Measurements from ENCODE around the gene ITFG1.
"Not testable (repeated sequence)": the region's sequence is repeated elsewhere in the genome, so short reads cannot be mapped to it uniquely, and the experiment has no call there.

ITFG1 gene

DNA sequence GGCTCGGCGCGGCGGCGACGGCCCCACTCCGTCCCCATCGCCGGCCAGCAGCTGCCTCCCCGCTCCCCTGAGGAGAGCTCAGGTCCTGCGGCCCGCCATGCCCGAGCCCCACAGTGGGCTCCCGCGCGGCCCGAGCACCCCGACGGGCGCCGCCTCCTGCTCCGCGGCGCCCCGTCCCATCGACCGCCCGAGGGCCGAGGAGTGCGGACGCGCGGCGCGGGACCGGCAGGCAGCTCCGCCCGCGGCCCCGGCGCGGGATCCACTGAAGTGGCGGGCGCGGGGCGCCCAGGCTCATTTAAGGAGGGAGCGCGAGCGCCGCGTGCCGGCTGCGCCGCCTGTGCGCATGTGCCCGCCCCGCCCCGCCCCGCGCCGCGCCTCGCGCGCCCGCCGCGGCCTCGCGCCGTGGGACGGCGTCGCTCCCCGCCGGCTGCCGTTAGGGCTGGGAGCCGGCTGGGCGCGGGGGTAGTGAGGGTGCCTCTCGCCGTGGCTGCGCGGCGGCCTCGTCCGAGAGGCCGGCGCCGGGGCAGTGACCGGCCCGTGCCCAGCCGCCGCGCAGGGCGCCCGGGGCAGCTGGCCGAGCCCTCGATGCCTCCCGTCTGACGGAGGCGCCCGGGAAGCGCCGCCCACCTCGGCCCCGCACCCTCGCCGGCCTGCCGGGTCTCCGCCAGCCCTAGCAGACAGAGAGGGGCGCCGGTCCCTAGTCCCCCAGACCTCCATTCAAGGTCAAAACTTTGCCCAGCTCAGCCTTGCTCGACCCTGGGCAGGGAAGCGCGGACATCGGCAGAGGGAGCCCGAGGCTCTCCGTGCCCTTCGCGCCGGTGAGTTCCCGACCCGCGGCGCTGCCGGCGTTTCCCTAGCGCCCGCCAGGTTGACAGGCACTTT, 316.9 kb downstream of the ITFG1 start, which contains the start of gene NETO2:
Gene NETO2 (minus strand): TSS at position 269 of the 882 bp plus-strand sequence. CDS start 333 bp downstream, outside the sequence.
- DNase-seq: peak; percentile 77

DNA sequence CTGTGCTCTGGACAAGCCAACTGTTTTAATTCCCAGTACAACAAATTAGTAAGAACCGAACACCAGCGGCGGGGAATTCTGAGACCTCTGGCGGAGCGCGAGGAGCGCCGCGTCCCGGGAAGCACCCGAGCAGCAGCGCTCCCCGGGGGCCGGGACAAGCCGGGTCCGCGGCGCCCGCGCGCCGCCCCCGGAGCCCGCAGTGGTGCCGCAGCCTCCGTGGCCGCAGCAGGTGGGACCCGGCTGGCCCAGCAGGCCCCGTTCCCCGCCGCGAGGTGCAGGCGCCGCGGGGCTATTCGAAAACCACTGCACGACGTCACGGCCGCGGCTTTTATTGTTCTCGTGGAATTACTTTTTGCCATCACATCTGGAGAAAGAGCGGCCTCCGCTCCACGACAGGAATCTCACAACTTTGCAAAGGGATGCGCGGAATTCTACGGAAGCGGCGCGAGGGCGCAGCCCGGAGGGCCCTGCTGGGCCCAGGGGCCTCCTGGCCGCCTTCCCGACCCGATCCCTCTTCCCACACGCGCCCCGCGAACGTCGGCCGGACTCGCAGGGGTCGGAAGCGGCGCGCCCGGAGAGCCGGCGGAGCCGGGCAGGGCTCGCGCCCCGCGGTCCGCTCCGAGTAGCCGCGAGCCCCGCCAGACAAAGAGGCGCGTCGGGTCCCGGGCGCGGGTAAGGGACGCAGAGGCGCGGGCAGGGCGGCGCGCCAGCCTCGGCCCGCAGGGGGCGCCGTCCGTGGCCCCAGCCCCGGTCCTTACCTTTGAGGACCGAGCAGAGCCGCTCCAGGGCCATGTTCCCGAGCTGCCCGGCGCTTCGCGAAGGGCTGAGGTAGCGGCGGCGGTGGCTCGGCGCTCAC, 317.8 kb downstream of the ITFG1 start:
- peak; percentile 75 for DNase-seq

DNA sequence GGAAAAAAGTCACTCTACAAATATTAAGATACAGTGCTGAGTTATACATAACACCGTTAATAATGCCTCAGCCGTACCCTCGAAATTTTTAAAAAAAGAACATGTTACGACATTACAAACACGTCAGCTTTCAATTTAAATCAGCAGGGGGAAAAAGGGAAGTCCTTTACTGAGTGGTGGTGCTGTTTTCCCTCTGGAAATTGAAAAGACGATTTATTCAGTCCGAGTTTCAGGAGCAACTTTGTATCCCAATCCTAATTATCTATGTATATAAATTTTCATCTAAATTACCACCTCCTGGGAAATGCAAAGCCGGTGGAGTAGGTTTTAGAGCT, 318.4 kb downstream of the ITFG1 start:
- no peak for DNase-seq

DNA sequence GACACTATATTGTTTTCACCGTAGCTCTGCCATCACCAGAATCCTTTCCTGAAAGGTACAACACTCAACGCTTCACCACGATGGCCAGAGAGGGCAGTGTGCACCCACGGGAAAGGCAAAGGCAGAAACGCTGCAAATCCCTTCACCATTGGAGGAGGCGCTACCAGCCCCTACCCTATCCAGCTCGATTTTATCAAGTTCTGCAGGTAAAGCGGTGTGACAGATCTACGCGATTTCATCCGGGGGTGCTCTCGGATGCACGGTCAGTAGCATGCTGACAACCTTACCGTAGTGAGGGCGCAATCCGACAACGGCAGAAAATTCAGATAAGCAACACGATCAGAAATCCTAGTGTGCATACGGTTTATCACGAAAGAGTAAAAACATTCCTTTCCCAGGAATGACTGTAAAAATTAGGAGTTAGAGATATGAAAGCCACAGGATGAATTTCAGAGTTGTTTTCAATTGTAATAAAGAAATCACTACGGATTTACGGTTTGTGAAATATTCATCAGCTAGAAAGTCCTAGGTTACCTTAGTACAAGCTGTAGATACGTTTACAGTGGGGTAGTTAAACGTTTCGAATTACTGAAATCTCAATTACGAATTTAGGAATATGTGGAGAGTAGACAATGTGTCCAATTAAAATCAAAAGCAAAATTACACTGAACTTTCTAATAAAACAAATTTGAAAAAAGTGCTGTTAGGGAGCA, 318.9 kb downstream of the ITFG1 start:
- peak; percentile 80 for DNase-seq

DNA sequence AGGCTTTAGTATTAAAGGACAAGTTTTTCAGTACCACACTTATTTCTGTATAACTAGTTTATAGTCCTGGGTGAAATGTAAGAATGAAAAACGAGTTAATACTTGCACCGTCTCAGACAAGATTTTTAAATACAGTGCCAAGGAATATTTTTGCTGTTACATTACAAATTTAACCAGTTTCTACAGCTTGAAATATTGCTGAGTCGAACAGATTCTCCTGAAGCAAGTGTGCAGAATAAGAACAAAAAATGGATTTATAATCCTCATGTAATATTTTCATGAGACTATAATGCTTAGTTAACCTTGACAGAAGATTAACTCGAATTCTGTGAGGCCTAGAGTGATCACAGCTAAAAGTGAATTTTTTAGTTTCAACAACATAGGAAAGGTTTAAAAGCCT, 320.2 kb downstream of the ITFG1 start:
- DNase-seq: no peak

DNA sequence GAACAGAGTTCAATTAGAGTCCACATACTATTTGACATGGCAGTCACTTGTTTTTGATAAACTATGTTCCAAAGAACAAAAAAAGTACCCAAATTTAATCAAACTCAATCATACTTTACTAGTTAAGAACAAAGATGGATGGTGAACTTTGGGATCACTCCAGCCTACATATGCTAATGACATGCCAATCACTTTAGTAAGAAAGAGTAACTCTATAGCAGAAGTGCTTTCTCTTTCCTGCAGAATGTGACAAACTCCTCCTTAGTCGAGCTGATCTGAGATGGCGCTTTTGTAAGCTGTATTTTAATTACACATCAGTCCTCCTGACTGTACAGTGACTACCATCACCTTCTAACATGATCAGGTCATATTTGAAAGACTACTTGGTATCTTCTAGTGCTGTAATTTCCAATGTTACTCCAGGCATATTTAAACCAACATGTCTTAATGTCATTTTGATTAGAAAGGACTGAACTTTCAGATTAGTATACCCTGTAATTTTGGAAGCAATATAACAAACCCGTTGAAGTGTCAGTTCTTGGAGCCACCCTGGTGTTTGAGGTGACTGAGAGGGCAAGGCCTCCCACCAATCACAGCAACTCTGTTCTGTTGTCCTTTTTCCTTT, 321.2 kb downstream of the ITFG1 start:
- DNase-seq: no peak

- not testable (repeated sequence) for DNase-seq
These were observed 322.9 kb downstream of the ITFG1 start for GRCh38 chr16:47137925-47138324.

DNA sequence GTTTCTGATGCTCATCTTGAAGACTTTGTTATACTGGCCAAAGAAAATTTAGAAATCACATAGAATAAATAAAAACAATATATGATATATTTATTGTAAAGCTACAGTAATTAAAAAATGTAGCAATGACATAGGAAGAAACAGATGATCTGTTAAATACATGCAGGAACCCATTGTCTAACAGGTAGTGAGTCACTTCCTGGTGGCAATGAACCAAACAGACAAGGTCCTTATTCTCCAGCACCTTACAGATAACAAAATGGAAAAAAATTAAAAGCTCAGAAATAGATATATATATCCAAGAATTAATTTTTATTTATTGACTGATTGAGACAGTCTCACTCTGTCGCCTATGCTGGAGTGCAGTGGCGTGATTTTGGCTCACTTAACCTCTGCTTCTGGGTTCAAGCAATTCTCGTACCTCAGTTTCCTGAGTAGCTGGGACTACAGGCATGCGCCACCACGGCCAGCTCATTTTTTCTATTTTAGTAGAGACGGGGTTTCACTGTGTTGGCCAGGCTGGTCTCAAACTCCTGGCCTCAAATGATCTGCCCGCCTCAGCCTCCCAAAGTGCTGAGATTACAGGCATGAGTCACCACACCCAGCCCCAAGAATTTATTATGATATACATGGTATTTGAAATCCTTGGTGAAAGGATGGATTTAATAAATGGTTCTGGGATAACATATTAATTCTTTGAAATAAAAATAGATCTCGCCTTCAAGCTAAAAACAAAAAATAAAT, 324.6 kb downstream of the ITFG1 start:
- peak; percentile 20 for DNase-seq

GRCh38 chr16:47134550-47134949, 326.3 kb downstream of the ITFG1 start:
- DNase-seq: no peak

DNA sequence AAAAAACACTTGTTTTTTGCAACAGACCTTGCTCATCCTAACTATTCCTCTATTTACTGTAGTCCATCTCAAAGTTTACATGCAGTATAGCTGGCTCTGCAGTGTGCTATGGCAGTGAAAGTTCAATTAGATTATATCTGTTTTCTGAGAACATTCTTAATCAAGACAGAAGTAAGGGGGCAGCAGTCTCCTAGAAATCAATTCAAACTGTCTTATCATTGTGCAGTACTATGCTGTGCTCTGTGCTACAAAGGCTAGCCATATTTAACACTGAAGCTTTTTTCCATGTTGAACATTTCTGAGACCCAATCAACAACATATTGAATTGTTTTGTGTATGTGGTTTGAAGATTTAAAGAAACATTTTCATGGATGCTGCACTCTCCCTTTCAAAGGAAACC, 328.6 kb downstream of the ITFG1 start:
- DNase-seq: no peak

- DNase-seq: no peak
These were observed 331.0 kb downstream of the ITFG1 start for GRCh38 chr16:47129755-47130435.

DNA sequence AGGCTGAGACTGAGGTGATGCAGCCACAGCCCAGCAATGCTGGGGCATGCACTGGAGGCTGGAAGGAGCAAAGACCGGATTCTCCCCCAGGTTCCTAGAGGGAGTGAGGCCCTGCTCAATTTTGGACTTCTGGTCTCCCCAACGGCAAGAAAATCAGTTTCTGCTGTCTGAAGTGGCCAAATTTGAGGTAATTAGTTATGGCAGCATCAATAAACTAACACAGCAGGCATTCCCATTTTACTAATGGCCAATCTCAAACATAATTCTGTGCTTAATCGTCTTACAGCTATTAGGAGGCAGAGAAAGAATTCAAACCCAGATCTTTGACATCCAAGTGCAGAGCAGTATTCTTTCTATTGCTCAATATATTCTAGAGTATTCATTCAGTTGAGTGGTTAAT, 333.3 kb downstream of the ITFG1 start:
- no peak for DNase-seq

GRCh38 chr16:47125757-47126156, 335.1 kb downstream of the ITFG1 start:
- no peak for DNase-seq

DNA sequence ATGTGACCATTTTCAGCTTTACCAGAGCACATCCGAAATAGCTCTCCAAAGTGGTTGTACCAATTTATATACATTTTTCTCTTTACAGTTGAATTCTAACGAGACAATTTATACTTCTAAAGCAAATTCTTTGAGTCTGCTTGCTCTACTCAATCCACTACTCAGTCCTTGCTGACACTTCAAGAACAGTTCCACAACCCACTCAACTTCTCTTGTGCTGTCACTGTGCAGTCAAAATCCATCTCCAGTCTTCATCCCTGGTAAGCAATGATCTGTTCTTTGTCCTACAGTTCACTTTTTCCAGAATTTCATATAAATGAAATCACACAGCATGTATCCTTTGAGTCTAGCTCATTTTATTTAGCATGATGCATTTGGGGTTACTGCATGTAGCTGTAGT, 347.7 kb downstream of the ITFG1 start:
- DNase-seq: no peak

DNA sequence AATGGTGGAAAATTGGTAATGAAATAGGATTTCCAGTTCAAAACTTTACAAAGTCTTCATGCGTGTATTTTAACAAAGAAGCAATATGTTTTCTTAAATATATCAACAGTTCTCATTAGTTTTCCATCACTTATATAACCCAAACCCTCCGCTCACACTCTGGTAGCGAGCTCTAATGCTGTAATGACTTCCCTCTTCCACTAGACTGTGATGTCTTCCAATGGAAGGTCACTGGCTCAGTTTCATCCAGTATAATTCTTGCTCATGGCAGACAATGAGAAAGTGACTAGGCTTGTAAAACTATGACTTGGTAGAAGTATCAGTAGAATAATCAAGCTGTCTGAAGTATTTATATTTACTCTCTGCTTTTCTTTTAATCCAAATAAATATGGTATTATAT, 349.9 kb downstream of the ITFG1 start:
- DNase-seq: no peak

DNA sequence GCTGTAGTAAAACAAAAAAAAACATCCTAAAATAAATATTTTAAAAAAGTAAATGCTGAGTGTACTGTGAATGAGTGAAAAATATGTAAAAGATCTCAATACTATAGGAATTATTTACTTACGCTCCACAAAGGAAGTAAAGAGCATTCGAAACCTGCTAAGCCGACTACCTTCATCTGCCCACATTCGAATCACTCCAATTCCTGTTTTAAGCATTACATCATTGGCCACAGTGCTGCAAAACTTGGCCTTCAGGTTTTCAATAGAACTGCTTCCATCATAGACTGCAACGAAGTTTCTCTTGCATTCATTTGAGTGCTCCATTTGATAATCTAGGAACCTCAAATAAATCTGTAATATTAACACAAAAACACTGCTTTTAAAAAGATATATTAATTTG, 351.5 kb downstream of the ITFG1 start:
- no peak for DNase-seq
